ENCODE results near the gene GPC6.

Gene GPC6

DNA sequence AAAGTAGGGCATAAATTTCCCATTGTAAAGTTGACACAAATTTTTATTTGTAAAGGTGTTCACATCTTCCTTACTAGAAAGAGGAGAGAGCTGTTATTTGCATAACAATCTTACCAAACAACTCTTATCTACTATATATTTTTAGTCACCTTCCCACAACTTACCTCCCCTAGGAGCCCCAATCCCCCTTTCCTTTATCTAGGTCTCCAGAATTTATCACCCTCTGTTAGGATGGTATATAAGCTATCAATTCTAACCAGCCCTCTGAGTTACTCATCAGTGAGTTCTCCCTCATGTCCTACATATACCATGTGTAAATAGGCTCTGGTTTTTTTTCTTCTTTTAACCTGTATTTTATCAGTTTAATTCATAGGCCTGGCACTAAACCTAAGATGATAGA lies 1190.7 kb downstream of the GPC6 start:
- no peak overlapping the region for H3K4me3 ChIP-seq (replicated peaks; ENCODE audit: low read depth, low read length)
- no peak for TF ChIP-seq CTCF (IDR thresholded peaks at IDR 0.05; ENCODE audit: low read depth, low read length, missing control alignments)

DNA sequence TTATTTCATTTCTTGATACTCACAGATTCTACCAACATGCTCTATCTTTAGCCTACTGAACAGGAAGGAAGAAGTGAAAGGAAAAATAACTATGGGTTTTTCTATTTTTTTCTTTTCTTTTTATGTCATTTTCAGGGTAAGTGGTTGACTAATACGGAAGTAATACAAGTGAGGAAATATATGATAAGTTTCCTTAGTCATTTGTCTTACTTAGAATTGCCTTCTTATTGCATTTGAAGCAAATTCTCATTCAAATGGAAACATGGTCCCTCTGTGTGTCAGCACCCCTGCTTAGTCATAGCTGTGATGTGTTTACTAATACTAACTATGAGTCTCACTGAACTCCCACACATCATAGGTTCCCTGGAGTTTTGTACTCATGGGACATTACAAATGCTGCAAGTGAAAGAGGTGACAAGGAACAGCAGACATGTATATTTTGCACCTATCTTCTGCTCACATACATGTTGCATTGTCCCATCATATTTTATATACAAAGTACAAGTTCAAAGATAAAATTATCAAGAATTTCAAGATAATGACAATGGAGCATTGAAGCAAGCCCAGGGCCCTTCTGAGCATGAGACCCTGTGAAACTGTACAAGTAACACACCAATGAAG lies 1192.8 kb downstream of the GPC6 start:
- no peak for DNase-seq (ENCODE audit: extremely low read depth, low read depth)
- H3K4me3 ChIP-seq (replicated peaks; ENCODE audit: low read depth, low read length): no peak overlapping the region
- TF ChIP-seq CTCF (IDR thresholded peaks at IDR 0.05; ENCODE audit: low read depth, low read length, missing control alignments): no peak

More for the DNA sequence above, 1190.7 kb downstream of the GPC6 start:
- DNase-seq (ENCODE audit: extremely low read depth, low read depth): no peak

DNA sequence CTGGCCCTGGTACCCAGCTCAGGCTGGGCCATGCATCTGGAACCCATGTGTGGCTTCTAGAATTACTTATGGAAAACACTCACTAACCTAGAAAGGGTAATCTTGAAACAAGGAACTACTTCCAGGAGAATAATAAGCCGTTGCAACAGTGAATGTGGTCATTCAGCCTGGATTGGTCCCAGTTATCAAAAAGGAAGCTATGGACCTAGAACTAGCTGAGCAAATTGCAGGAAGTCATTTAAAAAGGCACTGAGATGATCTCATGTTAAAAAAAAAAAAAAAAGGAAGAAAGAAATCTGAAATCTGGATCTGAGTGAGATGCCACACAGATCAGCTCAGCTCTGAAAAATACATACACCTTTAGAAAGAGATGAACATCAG lies 1193.3 kb downstream of the GPC6 start:
- no peak for TF ChIP-seq CTCF (IDR thresholded peaks at IDR 0.05; ENCODE audit: low read depth, low read length, missing control alignments)

DNA sequence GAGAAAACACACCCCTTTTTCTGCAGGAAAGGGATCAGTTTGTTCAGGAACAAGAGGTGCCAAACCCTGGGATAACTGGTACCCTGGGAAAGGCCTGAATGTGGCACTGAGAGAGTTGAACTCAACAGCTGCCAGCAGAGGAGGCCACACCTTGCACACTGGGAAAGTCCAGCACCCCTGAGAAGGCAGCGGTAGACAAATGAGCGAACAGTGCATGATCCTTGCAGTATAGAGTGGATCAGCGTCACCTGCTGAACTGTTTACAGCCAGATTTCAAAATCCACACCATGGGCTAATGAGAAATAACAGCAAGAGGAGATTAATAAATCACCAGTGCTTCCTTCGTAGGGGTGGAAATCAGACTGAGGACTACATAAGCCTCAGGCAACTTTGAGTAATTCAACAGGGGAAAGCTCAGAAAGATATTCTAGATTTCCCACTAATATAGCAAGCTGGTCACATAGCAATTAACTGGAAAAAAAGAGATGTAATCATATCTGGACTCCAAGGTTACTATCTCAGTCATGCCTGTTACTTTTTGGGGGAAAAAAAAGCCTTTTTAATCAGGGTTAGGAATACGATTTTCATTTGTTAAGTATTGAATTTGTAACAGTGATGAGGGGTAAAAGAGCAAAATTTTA lies 1200.8 kb downstream of the GPC6 start:
- H3K4me3 ChIP-seq (replicated peaks; ENCODE audit: low read depth, low read length): no peak overlapping the region
- no peak for DNase-seq (ENCODE audit: extremely low read depth, low read depth)
- TF ChIP-seq CTCF (IDR thresholded peaks at IDR 0.05; ENCODE audit: low read depth, low read length, missing control alignments): no peak

More for the DNA sequence above, 1193.3 kb downstream of the GPC6 start:
- no peak for DNase-seq (ENCODE audit: extremely low read depth, low read depth)
- no peak overlapping the region for H3K4me3 ChIP-seq (replicated peaks; ENCODE audit: low read depth, low read length)

GRCh38 chr13:94431574-94431973 lies 1205.0 kb downstream of the GPC6 start:
- no peak for DNase-seq (ENCODE audit: extremely low read depth, low read depth)
- no peak overlapping the region for H3K4me3 ChIP-seq (replicated peaks; ENCODE audit: low read depth, low read length)
- TF ChIP-seq CTCF (IDR thresholded peaks at IDR 0.05; ENCODE audit: low read depth, low read length, missing control alignments): no peak

DNA sequence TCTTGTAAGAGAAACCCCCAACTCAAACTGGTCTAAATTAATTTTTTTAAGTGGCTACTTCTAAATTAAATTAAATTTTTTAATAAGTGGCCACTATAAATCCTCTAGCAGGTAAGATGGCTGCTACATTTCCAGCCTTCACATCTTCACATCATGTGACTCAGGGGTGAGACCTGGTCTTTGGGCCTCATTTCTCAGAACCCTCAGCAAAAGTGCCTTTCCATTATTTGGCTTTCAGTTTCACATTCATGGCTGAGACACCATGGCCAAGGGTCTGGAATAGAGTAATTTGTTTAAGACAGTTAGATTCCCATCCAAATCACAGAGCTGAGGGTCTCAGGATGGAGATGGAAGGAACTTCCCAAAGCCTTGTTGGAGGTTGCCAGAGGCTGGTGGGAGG lies 1205.4 kb downstream of the GPC6 start:
- H3K4me3 ChIP-seq (replicated peaks; ENCODE audit: low read depth, low read length): no peak overlapping the region
- no peak for TF ChIP-seq CTCF (IDR thresholded peaks at IDR 0.05; ENCODE audit: low read depth, low read length, missing control alignments)
- DNase-seq (ENCODE audit: extremely low read depth, low read depth): no peak
